ENCODE data around the gene BICDL1.

DNA sequence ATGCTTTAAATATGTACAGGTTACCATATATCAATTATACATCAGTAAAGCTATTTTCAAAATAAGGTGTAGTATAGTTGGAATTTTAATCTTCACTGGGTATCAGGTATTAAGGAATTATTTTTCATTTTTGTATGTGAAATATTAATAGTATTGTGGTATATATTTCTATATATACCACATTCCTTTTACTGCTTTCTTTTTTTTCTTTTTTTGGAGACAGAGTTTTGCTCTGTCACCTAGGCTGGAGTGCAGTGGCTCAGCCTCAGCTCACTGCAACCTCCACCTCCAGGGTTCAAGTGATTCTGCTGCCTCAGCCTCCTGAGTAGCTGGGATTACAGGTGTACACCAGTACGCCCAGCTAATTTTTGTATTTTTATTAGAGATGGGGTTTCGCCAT lies 36.6 kb downstream of the BICDL1 start:
- TF ChIP-seq, protein P1, sequence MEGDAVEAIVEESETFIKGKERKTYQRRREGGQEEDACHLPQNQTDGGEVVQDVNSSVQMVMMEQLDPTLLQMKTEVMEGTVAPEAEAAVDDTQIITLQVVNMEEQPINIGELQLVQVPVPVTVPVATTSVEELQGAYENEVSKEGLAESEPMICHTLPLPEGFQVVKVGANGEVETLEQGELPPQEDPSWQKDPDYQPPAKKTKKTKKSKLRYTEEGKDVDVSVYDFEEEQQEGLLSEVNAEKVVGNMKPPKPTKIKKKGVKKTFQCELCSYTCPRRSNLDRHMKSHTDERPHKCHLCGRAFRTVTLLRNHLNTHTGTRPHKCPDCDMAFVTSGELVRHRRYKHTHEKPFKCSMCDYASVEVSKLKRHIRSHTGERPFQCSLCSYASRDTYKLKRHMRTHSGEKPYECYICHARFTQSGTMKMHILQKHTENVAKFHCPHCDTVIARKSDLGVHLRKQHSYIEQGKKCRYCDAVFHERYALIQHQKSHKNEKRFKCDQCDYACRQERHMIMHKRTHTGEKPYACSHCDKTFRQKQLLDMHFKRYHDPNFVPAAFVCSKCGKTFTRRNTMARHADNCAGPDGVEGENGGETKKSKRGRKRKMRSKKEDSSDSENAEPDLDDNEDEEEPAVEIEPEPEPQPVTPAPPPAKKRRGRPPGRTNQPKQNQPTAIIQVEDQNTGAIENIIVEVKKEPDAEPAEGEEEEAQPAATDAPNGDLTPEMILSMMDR (IDR thresholded peaks at IDR 0.05; ENCODE audit: insufficient read depth, low read length, poor library complexity, severe bottlenecking) = no peak
- TF ChIP-seq EZH2phosphoT487 (conservative IDR thresholded peaks at IDR 0.05; ENCODE audit: low read length) = no peak
